ENCODE measurements around the gene GRIP2. TPM values are rescaled to one million over a fixed set of nuclear protein-coding genes. Genes with fewer than 3 reads are reported as not detected.

The GRIP2 gene
- total and polyA plus RNA-seq, 4 donors = 0.50 to 8.6 (median 1.9) TPM

DNA sequence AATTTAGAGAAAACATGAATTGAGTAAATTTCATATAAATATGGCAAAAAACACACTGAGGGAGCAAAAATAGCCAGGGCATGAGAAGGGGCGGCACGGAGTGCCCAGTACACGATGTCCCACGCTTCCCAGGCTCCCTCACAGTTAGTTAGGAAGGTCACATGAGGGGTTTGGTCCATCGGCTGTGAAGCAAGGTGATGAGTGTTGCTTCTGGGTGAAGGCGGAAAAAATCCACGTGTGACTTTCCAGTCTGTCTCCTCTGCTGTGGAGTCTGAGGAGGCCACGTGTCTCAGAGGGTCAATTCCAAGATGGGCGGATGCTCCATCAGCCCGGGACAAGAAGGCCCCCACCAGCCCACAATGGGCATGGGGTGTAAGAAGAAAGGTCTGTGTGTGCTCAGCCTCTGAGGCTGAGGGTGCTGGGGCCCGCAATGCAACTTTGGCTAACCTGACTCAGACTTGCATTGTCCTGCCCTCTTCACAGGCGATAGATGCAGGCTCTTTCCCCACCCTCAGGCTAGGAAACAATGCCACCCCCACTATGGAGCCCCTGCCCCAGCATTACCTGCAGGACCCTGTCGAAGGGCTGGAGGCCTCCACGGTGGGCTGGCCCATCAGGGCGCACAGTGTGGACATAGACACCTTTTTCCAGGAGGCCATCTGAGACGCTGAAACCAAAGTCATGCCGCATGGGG lies 45.7 kb downstream of the GRIP2 start:
- WGBS, 2 donors = 92 to 93% methylated on average over 17 of the region's 17 CpGs
- Histone ChIP-seq H3K36me3 (ENCODE audit: control insufficient read depth in 1 of 2, insufficient read depth in 2 of 2, low read length in 1 of 2) (no peaks in the 10 kb centered on the region), H3K9me3 (ENCODE audit: control insufficient read depth, low read length) (no peaks in the 10 kb centered on the region), H3K4me1 (ENCODE audit: control insufficient read depth in 1 of 2, insufficient read depth in 2 of 2, low read length in 2 of 2) (no peaks in the 10 kb centered on the region), H3K4me3 (ENCODE audit: low read length in 2 of 2) (no peak overlapping the region), H3K27me3 (ENCODE audit: control insufficient read depth in 1 of 2, insufficient read depth in 2 of 2, low read length in 1 of 2) (no peaks in the 10 kb centered on the region), H3K27ac (ENCODE audit: low read depth in 1 of 2, low read length in 2 of 2) (no peak overlapping the region)
- intact Hi-C loops (cut with DNase I) = no loop called here
- ATAC-seq (ENCODE audit: low FRiP score) (no peak), DNase-seq (peak; percentile 12 to 46)

DNA sequence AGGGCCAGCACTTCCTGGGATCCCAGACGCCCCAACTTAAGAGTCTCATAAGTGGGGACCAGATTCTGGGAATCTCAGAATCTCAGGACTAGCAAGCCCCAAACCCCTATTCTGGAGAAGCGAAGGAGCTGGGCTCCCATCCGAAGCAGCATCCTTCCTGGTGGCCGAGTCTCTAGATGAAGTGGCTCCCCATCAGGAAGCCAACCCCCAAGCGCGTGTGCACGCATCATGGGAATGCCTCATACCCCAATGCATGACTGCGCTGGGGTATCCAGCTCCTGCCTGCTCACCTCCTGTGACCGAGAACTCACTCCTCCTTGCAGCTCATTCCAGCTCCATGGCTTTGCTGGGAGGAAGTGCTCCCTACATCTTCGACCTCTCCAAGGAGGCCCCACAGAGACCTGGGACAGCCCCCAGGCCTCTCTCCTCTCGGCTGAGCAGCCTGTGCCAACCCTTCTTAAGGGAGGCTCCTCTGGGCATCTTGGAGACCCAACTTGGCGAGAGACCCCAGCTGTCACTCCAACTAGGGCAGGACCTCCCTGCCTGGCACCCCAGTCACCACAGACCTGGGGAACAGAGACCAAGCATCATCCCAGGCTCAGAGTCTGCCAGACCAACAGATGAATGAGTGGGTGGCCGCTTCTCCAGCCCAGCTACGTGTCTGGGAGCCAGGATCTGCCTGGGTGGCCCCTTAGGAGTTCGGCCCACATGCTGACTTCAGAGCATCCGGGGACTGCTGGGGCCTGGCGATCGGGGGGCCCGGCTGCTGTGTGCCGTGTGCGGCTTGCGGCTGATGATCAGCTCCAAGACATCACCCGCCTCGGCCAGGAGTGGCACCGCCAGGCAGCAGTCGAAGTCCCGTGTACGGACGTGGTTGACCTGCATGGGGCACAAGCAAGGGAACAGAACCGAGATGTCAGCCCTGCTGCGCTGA lies 46.9 kb downstream of the GRIP2 start:
- H3K36me3 ChIP-seq (ENCODE audit: control insufficient read depth in 1 of 2, insufficient read depth in 2 of 2, low read length in 1 of 2) = no peaks in the 10 kb centered on the region
- peaks cover 0 to 4% of the 10 kb centered on the region in 2 donors for H3K4me1 ChIP-seq (ENCODE audit: control insufficient read depth in 1 of 2, insufficient read depth in 2 of 2, low read length in 2 of 2)
- DNase-seq = peak; percentile 41 to 70
- H3K27me3 ChIP-seq (ENCODE audit: control insufficient read depth in 1 of 2, insufficient read depth in 2 of 2, low read length in 1 of 2) = no peaks in the 10 kb centered on the region
- ATAC-seq (ENCODE audit: low FRiP score) = no peak
- no peaks in the 10 kb centered on the region for H3K9me3 ChIP-seq (ENCODE audit: control insufficient read depth, low read length)
- intact Hi-C loops (cut with DNase I) = no loop called here
- H3K4me3 ChIP-seq (ENCODE audit: low read length in 2 of 2) = no peak overlapping the region
- 86 to 92% methylated on average over 29 to 31 of the region's 31 CpGs for WGBS, 2 donors
- no peak overlapping the region for H3K27ac ChIP-seq (ENCODE audit: low read depth in 1 of 2, low read length in 2 of 2)

DNA sequence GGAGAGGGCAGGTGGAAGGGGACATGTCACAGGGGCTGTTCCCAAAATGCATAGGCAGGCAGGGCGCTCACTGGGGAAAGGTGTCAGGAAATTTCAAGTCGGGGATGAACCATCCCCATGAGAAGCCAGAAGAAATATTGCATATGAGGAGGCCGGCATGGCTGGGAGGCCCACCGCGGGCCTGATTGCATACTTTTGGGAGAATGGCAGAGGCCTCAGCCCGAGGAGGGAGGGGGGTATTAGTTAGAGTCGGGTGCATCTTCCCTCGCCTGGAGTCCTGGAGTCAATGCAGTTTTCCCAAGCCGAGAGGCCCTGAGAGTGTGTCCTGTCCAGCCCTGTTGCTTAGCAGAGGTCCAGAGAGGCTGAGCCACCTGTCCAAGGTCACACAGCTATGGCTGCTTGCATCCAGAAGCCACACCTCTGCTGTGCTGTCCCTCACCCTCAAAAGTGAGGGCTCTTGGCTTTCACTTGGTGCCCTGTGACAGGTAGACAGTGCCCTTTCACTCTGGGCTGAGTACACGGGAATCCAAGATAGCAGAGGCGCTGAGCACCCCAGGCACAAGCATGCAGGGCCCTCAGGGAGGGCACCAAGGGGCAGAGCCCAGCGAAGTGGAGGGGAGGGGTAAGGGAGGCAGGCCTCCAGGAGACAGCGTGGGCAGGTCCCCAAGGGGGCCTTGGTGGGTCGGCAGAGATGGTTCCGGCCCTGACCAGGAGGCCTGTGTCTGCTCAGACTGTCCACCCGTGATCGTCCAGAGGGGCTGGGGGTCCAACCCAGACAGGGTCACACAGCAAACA lies 48.5 kb downstream of the GRIP2 start:
- H3K27ac ChIP-seq (ENCODE audit: low read depth in 1 of 2, low read length in 2 of 2) = no peak overlapping the region
- H3K4me3 ChIP-seq (ENCODE audit: low read length in 2 of 2) = no peak overlapping the region
- no peaks in the 10 kb centered on the region for H3K9me3 ChIP-seq (ENCODE audit: control insufficient read depth, low read length)
- peaks cover 0 to 4% of the 10 kb centered on the region in 2 donors for H3K4me1 ChIP-seq (ENCODE audit: control insufficient read depth in 1 of 2, insufficient read depth in 2 of 2, low read length in 2 of 2)
- H3K27me3 ChIP-seq (ENCODE audit: control insufficient read depth in 1 of 2, insufficient read depth in 2 of 2, low read length in 1 of 2) = no peaks in the 10 kb centered on the region
- intact Hi-C loops (cut with DNase I) = no loop called here
- peak; percentile 31 to 63 for DNase-seq
- no peaks in the 10 kb centered on the region for H3K36me3 ChIP-seq (ENCODE audit: control insufficient read depth in 1 of 2, insufficient read depth in 2 of 2, low read length in 1 of 2)
- ATAC-seq (ENCODE audit: low FRiP score) = no peak
- WGBS, 2 donors = 90 to 92% methylated on average over 17 of the region's 17 CpGs

DNA sequence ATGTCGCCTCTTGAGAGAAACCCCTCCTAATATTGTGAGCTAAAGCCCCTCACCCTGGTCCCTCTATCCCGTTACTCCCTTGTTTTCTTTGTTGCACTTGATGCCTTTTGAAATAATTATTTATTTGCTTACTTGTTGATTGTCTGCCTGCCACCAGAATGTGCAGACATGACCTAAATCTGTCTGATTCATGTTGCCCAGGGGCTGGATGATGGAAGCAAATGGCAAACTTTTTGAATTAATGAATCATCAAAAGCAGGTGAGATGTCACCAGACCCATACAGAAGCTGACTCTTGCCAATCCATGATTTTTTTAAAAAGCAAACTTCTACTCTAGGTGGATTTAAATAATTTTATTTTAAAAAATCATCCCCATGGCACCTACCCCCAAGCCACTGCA lies 49.3 kb downstream of the GRIP2 start:
- H3K36me3 ChIP-seq (ENCODE audit: control insufficient read depth in 1 of 2, insufficient read depth in 2 of 2, low read length in 1 of 2) = no peaks in the 10 kb centered on the region
- intact Hi-C loops (cut with DNase I) = no loop called here
- DNase-seq = no peak
- no peaks in the 10 kb centered on the region for H3K9me3 ChIP-seq (ENCODE audit: control insufficient read depth, low read length)
- H3K27me3 ChIP-seq (ENCODE audit: control insufficient read depth in 1 of 2, insufficient read depth in 2 of 2, low read length in 1 of 2) = no peaks in the 10 kb centered on the region
- peaks cover 0 to 4% of the 10 kb centered on the region in 2 donors for H3K4me1 ChIP-seq (ENCODE audit: control insufficient read depth in 1 of 2, insufficient read depth in 2 of 2, low read length in 2 of 2)
- 92 to 93% methylated on average over 2 of the region's 2 CpGs for WGBS, 2 donors
- H3K27ac ChIP-seq (ENCODE audit: low read depth in 1 of 2, low read length in 2 of 2) = no peak overlapping the region
- H3K4me3 ChIP-seq (ENCODE audit: low read length in 2 of 2) = no peak overlapping the region
- ATAC-seq (ENCODE audit: low FRiP score) = no peak

DNA sequence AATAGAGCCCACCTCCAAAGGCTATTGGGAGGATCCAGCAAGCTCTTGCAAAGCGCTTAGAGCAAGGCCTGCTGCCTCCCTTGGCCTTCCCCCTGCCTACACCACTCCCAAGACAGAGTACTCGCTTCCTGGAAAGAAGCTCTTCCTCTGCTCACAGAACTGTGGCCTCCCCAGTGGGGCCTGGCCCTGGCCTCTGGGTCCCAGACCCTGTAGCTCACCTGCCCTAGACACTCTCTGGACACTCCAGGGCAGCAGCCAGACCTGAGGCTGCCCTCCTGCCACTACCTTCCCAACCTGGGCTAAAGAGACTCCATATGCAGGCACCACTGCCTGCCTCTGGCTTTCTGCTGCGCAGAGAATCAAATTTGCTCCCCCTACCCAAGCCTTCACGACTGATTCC lies 49.9 kb downstream of the GRIP2 start:
- Histone ChIP-seq H3K27ac (ENCODE audit: low read depth in 1 of 2, low read length in 2 of 2) (no peak overlapping the region), H3K4me3 (ENCODE audit: low read length in 2 of 2) (no peak overlapping the region), H3K27me3 (ENCODE audit: control insufficient read depth in 1 of 2, insufficient read depth in 2 of 2, low read length in 1 of 2) (no peaks in the 10 kb centered on the region), H3K9me3 (ENCODE audit: control insufficient read depth, low read length) (no peaks in the 10 kb centered on the region), H3K4me1 (ENCODE audit: control insufficient read depth in 1 of 2, insufficient read depth in 2 of 2, low read length in 2 of 2) (peaks cover 0 to 4% of the 10 kb centered on the region in 2 donors), H3K36me3 (ENCODE audit: control insufficient read depth in 1 of 2, insufficient read depth in 2 of 2, low read length in 1 of 2) (no peaks in the 10 kb centered on the region)
- DNase-seq (peak; percentile 5 to 42), ATAC-seq (ENCODE audit: low FRiP score) (no peak)
- WGBS, 2 donors = 92 to 94% methylated on average over 4 of the region's 4 CpGs
- intact Hi-C loops (cut with DNase I) = no loop called here

DNA sequence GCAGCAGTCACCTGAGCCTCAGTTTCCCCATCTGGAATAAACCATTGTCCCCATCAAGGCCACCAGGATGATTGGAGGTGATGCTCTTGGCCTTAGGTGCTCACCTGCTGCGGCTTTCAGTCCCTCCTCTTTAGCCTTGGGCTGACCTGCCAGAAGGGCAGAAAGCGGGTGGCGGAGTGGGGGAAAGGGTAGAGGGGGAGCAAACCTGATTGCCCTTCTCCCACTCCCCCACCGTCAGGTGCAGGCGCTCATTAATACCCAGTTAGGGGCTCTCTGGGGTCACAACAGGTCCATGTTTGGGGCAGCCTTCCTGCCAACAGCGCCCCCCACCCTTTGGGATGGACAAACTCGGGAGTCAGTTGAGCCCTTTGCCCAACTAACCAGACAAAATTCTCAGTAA lies 50.5 kb downstream of the GRIP2 start:
- peaks cover 0 to 4% of the 10 kb centered on the region in 2 donors for H3K4me1 ChIP-seq (ENCODE audit: control insufficient read depth in 1 of 2, insufficient read depth in 2 of 2, low read length in 2 of 2)
- intact Hi-C loops (cut with DNase I) = no loop called here
- peaks cover 0 to 2% of the 10 kb centered on the region in 2 donors for H3K36me3 ChIP-seq (ENCODE audit: control insufficient read depth in 1 of 2, insufficient read depth in 2 of 2, low read length in 1 of 2)
- WGBS, 2 donors = 95 to 97% methylated on average over 7 of the region's 7 CpGs
- H3K4me3 ChIP-seq (ENCODE audit: low read length in 2 of 2) = no peak overlapping the region
- no peaks in the 10 kb centered on the region for H3K27me3 ChIP-seq (ENCODE audit: control insufficient read depth in 1 of 2, insufficient read depth in 2 of 2, low read length in 1 of 2)
- DNase-seq = peak; percentile 17 to 55
- no peak for ATAC-seq (ENCODE audit: low FRiP score)
- H3K9me3 ChIP-seq (ENCODE audit: control insufficient read depth, low read length) = no peaks in the 10 kb centered on the region
- no peak overlapping the region for H3K27ac ChIP-seq (ENCODE audit: low read depth in 1 of 2, low read length in 2 of 2)

DNA sequence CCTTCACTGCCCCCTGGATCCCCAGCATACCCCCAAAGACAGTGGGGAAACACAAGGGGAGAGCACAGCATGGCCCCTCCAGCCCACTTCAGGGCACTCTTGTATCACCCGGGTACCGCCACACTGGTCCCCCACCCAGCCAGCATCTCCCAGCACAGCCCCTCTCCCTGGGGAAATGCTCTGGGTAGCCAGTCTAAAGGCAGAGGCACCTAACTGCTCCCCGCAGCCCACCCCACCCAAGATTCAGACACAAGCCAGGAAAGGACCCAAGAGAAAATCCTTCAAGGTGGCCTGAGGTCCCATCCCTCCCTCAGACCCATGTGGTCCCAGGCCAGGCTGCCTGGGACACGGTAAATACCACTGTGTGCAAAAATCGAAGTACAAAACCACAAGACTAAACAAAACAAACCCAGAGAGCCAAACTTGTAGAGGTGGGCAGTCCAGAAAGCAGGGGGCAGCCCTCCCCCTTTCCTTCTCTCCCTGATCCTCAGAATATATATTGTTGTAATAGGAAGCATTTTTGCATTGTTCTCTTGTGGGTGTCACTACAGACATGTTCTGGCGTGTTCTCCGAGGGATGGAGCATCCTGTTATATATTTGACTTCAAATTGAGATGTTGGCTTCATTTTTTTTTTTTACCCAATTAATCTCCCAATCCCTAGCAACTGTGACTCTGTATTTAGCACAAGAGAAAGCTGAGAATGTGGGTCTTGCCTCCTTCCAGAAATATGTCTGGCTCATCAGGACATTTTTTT lies 51.7 kb downstream of the GRIP2 start:
- peaks cover 0 to 2% of the 10 kb centered on the region in 2 donors for H3K36me3 ChIP-seq (ENCODE audit: control insufficient read depth in 1 of 2, insufficient read depth in 2 of 2, low read length in 1 of 2)
- no peaks in the 10 kb centered on the region for H3K9me3 ChIP-seq (ENCODE audit: control insufficient read depth, low read length)
- H3K27me3 ChIP-seq (ENCODE audit: control insufficient read depth in 1 of 2, insufficient read depth in 2 of 2, low read length in 1 of 2) = no peaks in the 10 kb centered on the region
- H3K27ac ChIP-seq (ENCODE audit: low read depth in 1 of 2, low read length in 2 of 2) = no peak overlapping the region
- H3K4me3 ChIP-seq (ENCODE audit: low read length in 2 of 2) = no peak overlapping the region
- 36 to 38% methylated on average over 7 of the region's 7 CpGs for WGBS, 2 donors
- intact Hi-C loops (cut with DNase I) = no loop called here
- H3K4me1 ChIP-seq (ENCODE audit: control insufficient read depth in 1 of 2, insufficient read depth in 2 of 2, low read length in 2 of 2) = peaks cover 0 to 4% of the 10 kb centered on the region in 2 donors
- DNase-seq (peak; percentile 22 to 39), ATAC-seq (ENCODE audit: low FRiP score) (no peak)

DNA sequence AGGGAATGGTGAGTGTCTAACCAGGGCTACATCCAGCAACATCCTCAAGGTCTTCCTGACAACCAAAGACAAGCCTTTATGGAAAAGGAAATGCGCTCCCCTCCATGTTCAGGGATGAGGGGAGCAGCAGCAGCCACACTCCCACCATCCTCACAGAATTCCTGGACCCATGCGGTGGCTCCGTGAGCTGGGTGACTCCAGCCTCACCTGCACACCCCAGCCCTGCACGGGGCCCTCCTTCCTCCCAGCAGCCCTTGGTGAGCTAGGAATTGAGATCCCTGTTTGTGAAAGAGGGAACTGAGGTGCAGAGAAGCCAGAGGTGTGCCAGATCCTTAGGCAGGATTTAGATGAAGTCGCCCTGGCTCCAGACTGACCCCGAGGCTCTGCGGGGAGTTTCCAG lies 52.3 kb downstream of the GRIP2 start:
- peaks cover 0 to 2% of the 10 kb centered on the region in 2 donors for H3K36me3 ChIP-seq (ENCODE audit: control insufficient read depth in 1 of 2, insufficient read depth in 2 of 2, low read length in 1 of 2)
- intact Hi-C loops (cut with DNase I) = no loop called here
- ATAC-seq (ENCODE audit: low FRiP score) = no peak
- peak in 1 of 2 donors; percentile 37 for DNase-seq
- H3K4me3 ChIP-seq (ENCODE audit: low read length in 2 of 2) = no peak overlapping the region
- no peaks in the 10 kb centered on the region for H3K27me3 ChIP-seq (ENCODE audit: control insufficient read depth in 1 of 2, insufficient read depth in 2 of 2, low read length in 1 of 2)
- no peak overlapping the region for H3K27ac ChIP-seq (ENCODE audit: low read depth in 1 of 2, low read length in 2 of 2)
- 74 to 77% methylated on average over 7 of the region's 7 CpGs for WGBS, 2 donors
- H3K9me3 ChIP-seq (ENCODE audit: control insufficient read depth, low read length) = no peaks in the 10 kb centered on the region
- peaks cover 0 to 4% of the 10 kb centered on the region in 2 donors for H3K4me1 ChIP-seq (ENCODE audit: control insufficient read depth in 1 of 2, insufficient read depth in 2 of 2, low read length in 2 of 2)
